Measurements from ENCODE around the gene INSRR.

Gene INSRR

DNA sequence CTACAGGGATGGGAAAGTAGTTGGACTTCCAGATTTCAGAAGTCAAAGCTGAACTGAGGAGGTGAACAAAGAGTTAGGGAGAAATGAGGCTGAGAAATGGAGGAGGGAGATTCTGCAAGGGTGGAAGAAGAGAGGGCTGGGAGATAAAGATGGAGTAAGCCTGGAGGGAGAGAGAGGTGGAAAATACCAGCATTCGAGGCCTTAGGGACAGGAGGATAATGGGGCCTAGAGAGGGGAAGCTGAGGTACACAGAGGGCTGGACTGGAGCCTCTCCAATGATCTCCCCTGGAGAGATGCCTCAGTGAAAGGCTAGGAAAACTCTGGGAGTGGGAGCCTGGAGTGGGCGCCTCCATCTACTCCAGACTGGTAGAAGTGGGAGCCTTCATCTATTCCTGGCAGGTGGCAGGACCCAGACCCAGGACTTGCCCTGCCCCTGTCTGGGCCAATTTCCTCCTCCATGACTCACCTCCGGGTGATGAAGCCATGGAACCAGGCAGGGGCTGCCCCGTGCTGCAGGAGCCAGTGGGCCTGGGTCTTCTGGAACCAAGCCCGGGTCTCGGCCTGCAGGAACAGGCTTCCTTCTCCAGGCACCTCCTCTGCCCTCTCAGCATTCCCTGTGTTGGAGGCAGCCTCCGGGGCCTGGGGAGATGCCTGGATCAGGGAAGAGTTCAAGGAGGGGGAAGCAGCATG is 44.2 kb downstream of the INSRR start:
- Histone ChIP-seq H3K27me3 (ENCODE audit: low read length) (no peaks in the 10 kb centered on the region), H3F3A (ENCODE audit: insufficient read depth) (no peaks in the 10 kb centered on the region), H3K9me2 (replicated peaks; ENCODE audit: insufficient read depth, low read length) (no peaks in the 10 kb centered on the region), H3K9me3 (ENCODE audit: insufficient read depth, low read length) (no peaks in the 10 kb centered on the region), H3K27ac (ENCODE audit: low read depth, low read length) (no peak overlapping the region), H3K36me3 (ENCODE audit: low read length) (no peaks in the 10 kb centered on the region), H3K4me2 (ENCODE audit: low read depth, low read length, poor library complexity, severe bottlenecking) (no peak overlapping the region), H3K9ac (ENCODE audit: low read length) (no peak overlapping the region), H2AFZ (ENCODE audit: low read depth, low read length, severe bottlenecking) (no peak overlapping the region), H3K4me3 (ENCODE audit: insufficient read depth, low read length, poor library complexity, severe bottlenecking) (no peak overlapping the region), H4K20me1 (ENCODE audit: low read depth, low read length) (no peaks in the 10 kb centered on the region), H3K79me2 (ENCODE audit: insufficient read depth, low read length) (no peaks in the 10 kb centered on the region)
- TF ChIP-seq CTCF (IDR thresholded peaks at IDR 0.05; ENCODE audit: insufficient read depth, low read length, poor library complexity, severe bottlenecking), result no peak
- TF ChIP-seq EZH2phosphoT487 (conservative IDR thresholded peaks at IDR 0.05; ENCODE audit: low read length), result no peak

- H3K4me2 ChIP-seq (ENCODE audit: low read depth, low read length, poor library complexity, severe bottlenecking), result peak overlapping the region; percentile 47
Observed at GRCh38 chr1:156813750-156814570, 45.0 kb downstream of the INSRR start.

GRCh38 chr1:156813298-156813697 is 45.6 kb downstream of the INSRR start:
- Histone ChIP-seq H3K9me3 (ENCODE audit: insufficient read depth, low read length) (no peaks in the 10 kb centered on the region), H3K9me2 (replicated peaks; ENCODE audit: insufficient read depth, low read length) (no peaks in the 10 kb centered on the region), H3K27ac (ENCODE audit: low read depth, low read length) (no peak overlapping the region), H3K4me3 (ENCODE audit: insufficient read depth, low read length, poor library complexity, severe bottlenecking) (no peak overlapping the region), H3K4me2 (ENCODE audit: low read depth, low read length, poor library complexity, severe bottlenecking) (peak overlapping the region; percentile 47), H3K9ac (ENCODE audit: low read length) (peak overlapping the region; percentile 37; the same call in 1 of the 2 replicates), H3F3A (ENCODE audit: insufficient read depth) (no peaks in the 10 kb centered on the region), H3K27me3 (ENCODE audit: low read length) (no peaks in the 10 kb centered on the region), H3K79me2 (ENCODE audit: insufficient read depth, low read length) (no peaks in the 10 kb centered on the region), H4K20me1 (ENCODE audit: low read depth, low read length) (no peaks in the 10 kb centered on the region), H3K36me3 (ENCODE audit: low read length) (no peaks in the 10 kb centered on the region), H2AFZ (ENCODE audit: low read depth, low read length, severe bottlenecking) (peak overlapping the region; percentile 55)
- no peak for TF ChIP-seq CTCF (IDR thresholded peaks at IDR 0.05; ENCODE audit: insufficient read depth, low read length, poor library complexity, severe bottlenecking)
- no peak for TF ChIP-seq EZH2phosphoT487 (conservative IDR thresholded peaks at IDR 0.05; ENCODE audit: low read length)

More at GRCh38 chr1:156813750-156814570, 45.0 kb downstream of the INSRR start:
- H3K27ac ChIP-seq (ENCODE audit: low read depth, low read length), result no peak overlapping the region
- H3F3A ChIP-seq (ENCODE audit: insufficient read depth), result no peaks in the 10 kb centered on the region
- H3K9me2 ChIP-seq (replicated peaks; ENCODE audit: insufficient read depth, low read length), result no peaks in the 10 kb centered on the region
- H3K4me3 ChIP-seq (ENCODE audit: insufficient read depth, low read length, poor library complexity, severe bottlenecking), result peak overlapping the region; percentile 27
- H2AFZ ChIP-seq (ENCODE audit: low read depth, low read length, severe bottlenecking), result peak overlapping the region; percentile 55
- H3K27me3 ChIP-seq (ENCODE audit: low read length), result no peaks in the 10 kb centered on the region
- no peaks in the 10 kb centered on the region for H3K9me3 ChIP-seq (ENCODE audit: insufficient read depth, low read length)
- TF ChIP-seq EZH2phosphoT487 (conservative IDR thresholded peaks at IDR 0.05; ENCODE audit: low read length), result no peak
- peak; percentile 40 for TF ChIP-seq CTCF (IDR thresholded peaks at IDR 0.05; ENCODE audit: insufficient read depth, low read length, poor library complexity, severe bottlenecking)
- no peaks in the 10 kb centered on the region for H3K36me3 ChIP-seq (ENCODE audit: low read length)
- H3K79me2 ChIP-seq (ENCODE audit: insufficient read depth, low read length), result no peaks in the 10 kb centered on the region
- H3K9ac ChIP-seq (ENCODE audit: low read length), result peak overlapping the region; percentile 37
- no peaks in the 10 kb centered on the region for H4K20me1 ChIP-seq (ENCODE audit: low read depth, low read length)
